ENCODE data around the gene ARHGAP33.
"Not testable (repeated sequence)": the region's sequence is repeated elsewhere in the genome, so short reads cannot be mapped to it uniquely, and the experiment has no call there.

Gene ARHGAP33

DNA sequence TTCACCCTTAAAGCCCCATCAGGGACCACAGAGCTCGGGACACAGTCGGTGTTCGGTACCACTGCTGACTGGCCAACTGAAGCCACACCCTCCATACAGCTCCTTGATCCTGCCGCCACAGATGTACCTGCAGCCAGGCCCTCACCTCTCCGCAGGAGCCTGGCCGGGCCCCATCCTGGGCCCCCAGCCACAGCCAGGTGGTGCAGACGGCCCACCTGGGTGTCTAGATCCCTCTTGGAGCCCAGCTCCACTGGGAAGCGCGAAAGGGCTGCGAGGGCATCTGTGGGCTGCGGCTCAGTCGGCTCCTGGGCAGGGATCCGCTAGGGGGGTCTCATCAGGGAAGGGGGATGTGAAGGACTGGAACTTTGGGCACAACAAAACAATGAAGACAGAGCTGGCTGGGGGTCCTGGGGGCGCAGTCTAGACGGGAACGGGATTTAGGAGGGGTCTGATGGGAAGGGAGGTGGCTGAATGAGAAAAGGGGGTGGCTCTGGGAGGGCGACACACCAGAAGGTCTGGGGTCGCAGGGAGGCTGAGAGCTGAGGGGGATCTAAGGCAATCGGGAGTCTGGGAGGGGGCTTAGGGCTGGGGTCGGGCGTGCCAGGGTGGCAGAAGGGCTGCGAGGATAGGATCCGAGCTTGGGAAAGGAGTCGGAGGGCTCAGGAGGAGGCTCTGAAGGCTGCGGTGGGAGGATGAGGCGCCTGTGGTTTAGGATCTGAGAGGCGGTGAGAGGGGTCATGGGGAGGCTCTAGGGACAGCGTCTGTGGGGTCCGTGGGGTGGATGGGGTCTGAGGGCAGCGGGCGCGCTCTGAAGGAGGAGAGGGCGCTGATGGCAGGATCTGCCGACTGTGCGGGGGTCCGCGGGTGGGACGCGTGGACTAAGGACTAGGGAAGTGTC, 21.5 kb downstream of the ARHGAP33 start:
- no peak for DNase-seq

- peak; percentile 28 for DNase-seq
Measured at GRCh38 chr19:35797663-35798062, 22.3 kb downstream of the ARHGAP33 start.

DNA sequence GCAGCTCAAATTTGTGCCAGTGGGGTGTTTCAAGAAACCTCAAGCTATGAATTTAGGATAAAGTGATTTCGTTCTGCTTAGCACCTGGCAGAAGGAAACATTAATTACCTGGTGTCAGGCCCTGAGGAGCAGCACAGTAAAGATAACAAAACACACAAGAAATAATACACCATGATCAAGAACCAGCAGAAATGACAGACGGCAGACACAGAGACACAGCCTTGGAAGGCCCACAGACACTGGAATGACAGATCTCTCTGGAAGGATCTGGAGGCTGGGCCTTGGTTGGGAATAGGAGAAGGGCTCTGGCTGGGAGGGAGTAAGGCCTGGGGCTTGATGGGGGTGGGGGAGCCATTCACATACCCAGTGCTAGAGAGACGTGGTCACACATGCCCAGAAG, 26.5 kb downstream of the ARHGAP33 start:
- DNase-seq: no peak

DNA sequence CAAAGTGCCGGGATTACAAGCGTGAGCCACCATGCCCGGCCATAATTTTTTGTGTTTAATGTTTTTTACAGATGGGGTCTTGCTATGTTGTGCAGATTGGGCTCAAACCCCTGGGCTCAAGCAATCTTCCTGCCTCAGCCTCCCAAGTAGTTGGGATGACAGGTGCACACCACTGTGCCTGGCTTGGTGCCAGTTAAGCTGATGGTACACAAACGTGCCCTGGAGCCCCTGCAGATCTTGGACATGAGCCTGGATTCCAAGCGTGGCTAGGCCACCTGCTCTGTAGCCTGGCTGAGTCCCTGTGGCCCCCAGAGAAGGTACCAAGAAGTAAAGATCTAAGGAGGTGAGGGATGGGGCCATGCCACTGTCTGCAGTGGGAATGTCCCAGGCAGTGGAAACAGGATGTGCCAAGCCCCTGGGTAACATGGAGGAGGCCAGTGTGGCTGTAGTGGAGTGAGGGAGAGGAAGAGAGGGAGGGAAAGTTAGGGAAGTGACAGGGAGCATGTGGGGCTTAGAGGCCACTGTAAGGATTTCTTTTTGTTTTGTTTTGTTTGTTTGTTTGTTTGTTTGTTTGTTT, 30.2 kb downstream of the ARHGAP33 start:
- DNase-seq: no peak

DNA sequence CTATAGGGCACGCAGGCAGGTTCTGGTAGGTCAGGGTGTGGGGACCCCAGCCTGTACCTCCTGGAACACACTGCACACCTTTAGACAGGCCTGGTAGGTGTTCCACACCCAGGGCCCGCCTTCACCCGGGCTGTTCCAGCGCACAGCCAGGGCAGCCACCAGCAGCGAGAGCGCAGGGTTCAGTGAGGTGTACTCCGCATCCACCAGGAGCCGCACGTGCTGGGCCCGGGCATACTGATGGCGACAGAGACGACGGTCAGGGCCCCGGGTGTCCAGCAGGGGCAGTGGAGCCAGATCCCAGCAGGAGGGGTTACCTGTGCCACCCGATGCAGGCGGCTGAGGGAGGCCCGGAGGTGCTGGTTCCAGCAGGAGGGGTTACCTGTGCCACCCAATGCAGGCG, 31.2 kb downstream of the ARHGAP33 start:
- no peak for DNase-seq

DNA sequence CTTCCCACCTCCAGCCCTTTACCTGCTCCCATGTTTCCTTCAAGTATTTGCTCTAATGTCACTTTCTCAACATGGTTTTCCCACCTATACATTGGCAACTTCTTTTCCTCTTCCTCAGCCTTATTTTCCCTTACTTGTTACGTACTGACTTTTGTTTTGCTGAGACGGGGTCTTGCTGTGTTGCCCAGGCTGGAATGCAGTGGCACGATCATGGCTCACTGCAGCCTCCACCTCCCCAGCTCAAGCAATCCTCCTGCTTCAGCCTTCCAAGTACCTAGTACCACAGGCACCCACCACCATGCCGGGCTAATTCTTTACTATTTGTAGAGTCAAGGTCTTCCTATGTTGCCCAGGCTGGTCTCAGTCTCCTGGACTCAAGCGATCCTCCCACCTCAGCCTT, 32.3 kb downstream of the ARHGAP33 start:
- no peak for DNase-seq

DNA sequence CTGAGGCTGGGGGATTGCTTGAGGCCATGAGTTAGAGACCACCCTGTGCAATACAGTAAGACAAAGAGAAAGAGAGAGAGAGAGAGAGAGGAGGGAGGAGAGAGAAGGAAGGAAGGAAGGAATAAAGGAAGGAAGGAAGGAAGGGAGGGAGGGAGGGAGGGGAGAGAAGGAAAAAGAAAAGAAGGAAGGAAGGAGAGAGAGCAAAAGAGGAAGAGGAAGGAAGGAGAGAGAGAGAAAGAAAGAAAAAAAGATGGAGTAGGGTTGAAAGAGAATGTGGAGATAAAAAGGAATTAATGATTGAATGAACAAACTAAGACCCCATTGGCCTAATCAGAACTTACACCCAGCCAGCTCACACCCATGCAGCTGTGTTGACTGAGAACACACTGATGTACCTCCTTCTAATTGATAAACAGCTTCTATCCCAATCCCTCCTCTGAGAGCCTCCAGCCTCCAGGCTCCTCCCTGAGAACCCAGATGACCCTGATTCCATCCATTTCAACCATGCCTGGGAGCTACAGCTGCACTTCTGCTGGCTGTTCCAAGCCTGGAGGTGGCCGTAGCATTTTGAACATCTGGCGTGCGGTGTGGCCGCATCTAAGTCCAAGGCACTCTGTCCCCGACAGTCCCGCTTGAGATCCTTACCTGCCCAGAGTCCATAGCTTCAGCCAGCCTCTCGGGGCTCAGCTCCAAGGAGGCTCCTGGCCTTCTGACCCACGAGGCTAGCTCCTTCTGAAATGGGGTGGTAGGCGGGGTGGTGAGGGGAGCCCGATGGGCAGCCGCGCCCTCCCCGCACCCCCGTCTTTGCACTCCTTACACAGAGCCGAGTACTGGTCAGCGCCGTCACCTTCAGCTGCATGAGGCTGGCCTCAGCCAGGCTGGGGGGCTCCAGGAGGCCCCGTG, 36.2 kb downstream of the ARHGAP33 start:
- no peak for DNase-seq

DNA sequence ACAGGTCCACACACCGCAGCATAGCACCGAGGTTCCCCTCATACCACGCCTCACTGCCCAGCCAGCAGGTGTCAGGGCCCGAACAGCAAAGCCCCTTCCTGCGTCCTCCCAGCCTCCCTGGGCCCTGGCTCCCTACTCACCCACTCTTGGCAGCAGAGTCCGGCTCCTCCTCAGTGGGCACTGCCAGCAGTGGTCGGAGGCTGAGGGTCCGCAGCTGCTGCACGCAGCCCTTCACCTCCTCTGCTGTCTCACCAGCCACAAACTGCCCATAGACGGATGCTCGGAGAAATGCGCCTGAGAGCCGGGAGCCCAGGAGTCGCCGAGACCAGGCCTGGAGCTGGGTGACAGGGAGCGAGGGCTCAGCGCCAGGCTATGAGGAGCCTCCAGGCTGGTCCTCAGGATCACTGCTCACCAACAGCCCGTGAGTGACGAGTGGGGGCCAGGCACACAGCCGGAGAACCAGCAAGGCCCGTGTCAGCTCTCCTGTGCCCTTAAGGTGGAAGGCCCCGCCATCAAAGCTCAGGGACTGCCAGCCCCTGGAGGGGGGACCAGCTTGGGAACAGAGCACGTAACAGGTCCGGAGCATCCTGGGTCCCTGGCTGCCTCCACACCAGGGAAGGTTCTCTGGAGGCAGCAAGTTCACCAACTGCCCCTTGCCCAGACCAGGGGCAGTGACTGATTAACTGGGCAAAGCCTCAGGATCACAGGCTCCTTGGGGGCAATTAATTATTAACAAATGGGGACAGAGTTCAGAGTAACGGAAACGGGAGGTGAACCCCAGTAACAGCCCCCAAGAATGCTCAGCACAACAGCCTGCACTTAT, 37.1 kb downstream of the ARHGAP33 start, which contains the start of gene PRODH2:
PRODH2 (minus strand) TSS at position 626 of the 823 bp plus-strand sequence; CDS start at position 586, 40 bp downstream.
- DNase-seq: no peak

DNA sequence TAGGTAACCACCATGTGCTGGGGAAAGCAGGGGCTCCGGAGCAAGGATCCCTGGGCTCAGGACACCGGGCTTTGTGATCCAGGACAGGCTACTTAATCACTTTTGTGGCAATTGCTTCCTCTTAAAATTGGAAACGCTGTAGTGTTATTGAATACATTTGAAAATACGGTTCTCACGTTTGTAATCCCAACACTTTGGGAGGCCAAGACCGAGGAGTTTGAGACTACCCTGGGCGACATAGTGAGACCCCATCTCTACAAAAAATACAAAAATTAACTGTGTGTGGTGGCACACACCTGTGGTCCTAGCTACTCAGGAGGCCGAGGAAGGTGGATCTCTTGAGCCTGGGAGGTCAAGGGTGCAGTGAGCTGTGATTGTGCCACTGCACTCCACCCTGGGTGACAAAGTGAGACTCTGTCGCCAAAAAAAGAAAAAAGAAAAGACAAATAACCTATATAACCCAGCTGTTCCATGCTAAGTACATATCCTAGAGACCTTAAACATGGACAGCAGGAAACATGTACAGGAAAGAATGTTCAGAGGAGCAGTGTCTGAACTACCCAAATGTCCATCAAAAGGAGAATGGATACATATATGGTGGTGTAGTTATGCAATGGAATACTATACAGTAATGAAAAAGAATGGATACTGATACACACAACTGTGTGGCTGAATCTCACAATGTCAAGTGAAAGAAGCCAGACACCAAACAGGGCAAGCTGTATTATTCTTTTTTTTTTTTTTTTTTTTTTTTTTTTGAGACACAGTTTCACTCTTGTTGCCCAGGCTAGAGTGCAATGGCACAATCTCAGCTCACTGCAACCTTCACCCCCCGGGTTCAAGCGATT, 37.9 kb downstream of the ARHGAP33 start:
- no peak for DNase-seq

DNA sequence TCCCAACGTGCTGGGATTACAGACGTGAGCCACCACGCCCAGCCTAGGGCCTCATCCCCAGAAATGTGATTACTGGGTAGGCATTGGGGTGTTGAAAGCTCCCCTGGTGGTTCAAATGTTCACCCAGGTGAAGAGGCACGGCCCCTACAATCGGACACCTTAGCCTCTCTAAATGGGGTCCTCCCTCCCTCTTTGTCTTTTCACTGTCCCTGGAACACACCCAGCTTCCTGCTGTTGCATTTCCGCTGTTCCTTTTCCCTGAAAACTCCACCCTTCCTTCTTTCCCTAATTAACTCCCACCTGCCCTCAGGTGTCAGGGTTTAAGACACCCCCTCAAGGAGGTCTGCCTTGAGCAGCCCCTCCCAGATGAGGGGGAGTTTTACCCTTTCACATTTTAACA, 40.9 kb downstream of the ARHGAP33 start:
- DNase-seq: no peak

- DNase-seq: no peak
Measured at GRCh38 chr19:35816846-35817245, 41.5 kb downstream of the ARHGAP33 start.

GRCh38 chr19:35818445-35818844, 43.1 kb downstream of the ARHGAP33 start:
- no peak for DNase-seq

DNA sequence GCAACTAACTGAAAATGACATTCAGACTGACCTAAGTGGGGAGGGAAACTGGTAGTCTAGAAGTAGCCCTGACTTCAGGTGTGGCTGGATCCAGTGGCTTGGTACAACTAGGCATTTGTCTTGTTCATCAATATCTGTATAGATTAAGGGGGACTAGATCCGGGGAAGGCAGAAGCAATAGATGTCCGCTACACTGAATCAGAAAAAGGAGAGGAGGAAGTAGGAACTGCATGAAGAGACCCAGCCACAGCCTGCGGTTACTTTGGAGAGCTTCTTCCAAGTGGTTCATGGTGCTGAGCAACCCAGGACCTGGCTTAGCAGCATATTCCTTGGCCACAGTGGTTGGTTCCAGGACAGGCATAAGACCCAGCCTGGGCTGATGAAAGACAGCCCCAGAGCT, 47.2 kb downstream of the ARHGAP33 start:
- DNase-seq: no peak

- no peak for DNase-seq
Measured at GRCh38 chr19:35824150-35824549, 48.8 kb downstream of the ARHGAP33 start.

GRCh38 chr19:35828692-35829301, 53.4 kb downstream of the ARHGAP33 start:
- peak; percentile 70 for DNase-seq

DNA sequence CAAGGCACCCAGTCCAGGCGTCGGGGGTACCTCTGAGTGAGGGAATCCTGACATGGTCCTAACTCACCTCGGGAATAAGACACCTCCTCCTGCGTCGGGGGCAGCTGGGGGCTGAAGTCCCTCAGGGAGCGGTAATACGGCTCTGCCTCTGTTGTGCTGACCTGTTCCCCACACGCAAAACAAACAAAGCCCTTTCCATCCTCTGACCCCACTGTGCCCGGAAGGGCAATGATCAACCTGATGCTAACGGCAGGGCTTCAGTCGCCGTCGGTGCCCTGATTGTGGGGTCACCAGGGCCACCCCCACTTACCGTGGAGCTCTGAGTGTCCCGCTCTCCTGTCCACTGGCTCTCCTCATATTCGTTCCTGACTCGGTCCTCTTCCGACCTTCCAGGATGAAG, 55.6 kb downstream of the ARHGAP33 start:
- DNase-seq: no peak

- no peak for DNase-seq
Measured at GRCh38 chr19:35832054-35832453, 56.7 kb downstream of the ARHGAP33 start.

- no peak for DNase-seq
Measured at GRCh38 chr19:35833972-35834371, 58.6 kb downstream of the ARHGAP33 start.

DNA sequence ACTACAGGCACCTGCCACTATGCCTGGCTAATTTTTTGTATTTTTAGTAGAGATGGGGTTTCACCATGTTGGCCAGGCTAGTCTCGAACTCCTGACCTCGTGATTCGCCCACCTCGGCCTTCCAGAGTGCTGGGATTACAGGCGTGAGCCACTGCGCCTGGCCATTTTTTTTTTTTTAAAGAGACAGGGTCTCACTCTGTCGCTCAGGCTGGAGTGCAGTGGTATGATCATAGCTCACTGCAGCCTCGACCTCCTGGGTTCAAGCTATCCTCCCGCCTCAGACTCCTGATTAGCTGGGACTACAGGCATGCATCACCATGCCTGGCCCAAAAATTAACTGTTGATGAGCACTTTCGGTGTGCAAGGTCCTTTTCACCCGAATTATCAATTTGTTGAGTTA, 60.7 kb downstream of the ARHGAP33 start:
- not testable (repeated sequence) for DNase-seq

Data from activated CD4-positive, alpha-beta T cell treated with anti-CD3 and anti-CD28 coated beads for 48 hours (primary cell).